ENCODE data around the gene TDRD10.

GRCh38 chr1:154568157-154568815 lies 66.3 kb downstream of the TDRD10 start:
- no peak for TF ChIP-seq POLR2A (IDR thresholded peaks at IDR 0.05; ENCODE audit: low read depth)
- no peak for TF ChIP-seq CTCF (IDR thresholded peaks at IDR 0.05)
- no peak for TF ChIP-seq POLR2AphosphoS5 (IDR thresholded peaks at IDR 0.05)

All from esophagus muscularis mucosa (tissue), 3 donors.